Measurements from ENCODE around the gene RNF125.
A peak's percentile ranks its signal among the peaks of the same experiment; 100 is the strongest.
"Not testable (repeated sequence)": the region's sequence is repeated elsewhere in the genome, so short reads cannot be mapped to it uniquely, and the experiment has no call there.

The RNF125 gene

GRCh38 chr18:32025744-32026143 is 7.1 kb downstream of the RNF125 start:
- DNase-seq (ENCODE audit: low spot score): no peak

- no peak for DNase-seq (ENCODE audit: low spot score)
Observed at GRCh38 chr18:32026491-32027086, 8.0 kb downstream of the RNF125 start.

GRCh38 chr18:32029558-32029957 is 10.9 kb downstream of the RNF125 start:
- DNase-seq (ENCODE audit: low spot score): no peak

- DNase-seq (ENCODE audit: low spot score): no peak
Observed at GRCh38 chr18:32032609-32033008, 14.0 kb downstream of the RNF125 start.

GRCh38 chr18:32036506-32037180 is 18.0 kb downstream of the RNF125 start:
- DNase-seq (ENCODE audit: low spot score): no peak

GRCh38 chr18:32037616-32038015 is 19.0 kb downstream of the RNF125 start:
- DNase-seq (ENCODE audit: low spot score): no peak

- DNase-seq (ENCODE audit: low spot score): no peak
Observed at GRCh38 chr18:32040936-32041335, 22.3 kb downstream of the RNF125 start.

- DNase-seq (ENCODE audit: low spot score): no peak
Observed at GRCh38 chr18:32042337-32042736, 23.7 kb downstream of the RNF125 start.

GRCh38 chr18:32048507-32049091 is 30.0 kb downstream of the RNF125 start:
- peak; percentile 33 for DNase-seq (ENCODE audit: low spot score)

- peak; percentile 20 for DNase-seq (ENCODE audit: low spot score)
Observed at GRCh38 chr18:32049393-32050171, 31.0 kb downstream of the RNF125 start.

GRCh38 chr18:32056613-32057358 is 38.2 kb downstream of the RNF125 start:
- no peak for DNase-seq (ENCODE audit: low spot score)

GRCh38 chr18:32057624-32058165 is 39.1 kb downstream of the RNF125 start:
- no peak for DNase-seq (ENCODE audit: low spot score)

- no peak for DNase-seq (ENCODE audit: low spot score)
Observed at GRCh38 chr18:32060026-32060425, 41.4 kb downstream of the RNF125 start.

GRCh38 chr18:32067375-32068167 is 48.9 kb downstream of the RNF125 start:
- DNase-seq (ENCODE audit: low spot score): no peak

- peak; percentile 13 for DNase-seq (ENCODE audit: low spot score)
Observed at GRCh38 chr18:32072321-32072720, 53.7 kb downstream of the RNF125 start.

- DNase-seq (ENCODE audit: low spot score): no peak
Observed at GRCh38 chr18:32074206-32074605, 55.6 kb downstream of the RNF125 start.

GRCh38 chr18:32078845-32079244 is 60.2 kb downstream of the RNF125 start:
- DNase-seq (ENCODE audit: low spot score): no peak

GRCh38 chr18:32081881-32082280 is 63.3 kb downstream of the RNF125 start:
- no peak for DNase-seq (ENCODE audit: low spot score)

GRCh38 chr18:32083781-32084180 is 65.2 kb downstream of the RNF125 start:
- no peak for DNase-seq (ENCODE audit: low spot score)

GRCh38 chr18:32086881-32087280 is 68.3 kb downstream of the RNF125 start:
- DNase-seq (ENCODE audit: low spot score): no peak

GRCh38 chr18:32090831-32091230 is 72.2 kb downstream of the RNF125 start:
- DNase-seq (ENCODE audit: low spot score): not testable (repeated sequence)

Data from putamen (tissue), 1 donor.